Central memory CD4-positive, alpha-beta T cell (primary cell): ENCODE measurements around the gene GALNT10.

ENCODE experiments used
- DNase-seq: peaks from one replicate; pipeline ENCODE4 v3.0.0; 2022

Gene GALNT10

GRCh38 chr5:154268073-154268472 is 77.5 kb downstream of the GALNT10 start:
- DNase-seq, result no peak

GRCh38 chr5:154269414-154269813 is 78.9 kb downstream of the GALNT10 start:
- DNase-seq, result no peak

- DNase-seq, result no peak
Measured at GRCh38 chr5:154271466-154271865, 80.9 kb downstream of the GALNT10 start.

- no peak for DNase-seq
Measured at GRCh38 chr5:154271936-154272514, 81.5 kb downstream of the GALNT10 start.

GRCh38 chr5:154273028-154273617 is 82.6 kb downstream of the GALNT10 start:
- DNase-seq, result peak; percentile 2

GRCh38 chr5:154273963-154274827 is 83.7 kb downstream of the GALNT10 start:
- DNase-seq, result no peak

GRCh38 chr5:154274828-154275185 is 84.3 kb downstream of the GALNT10 start:
- DNase-seq, result no peak

- no peak for DNase-seq
Measured at GRCh38 chr5:154275566-154275965, 85.0 kb downstream of the GALNT10 start.

- DNase-seq, result no peak
Measured at GRCh38 chr5:154276261-154276972, 85.9 kb downstream of the GALNT10 start.

GRCh38 chr5:154276973-154277331 is 86.4 kb downstream of the GALNT10 start:
- DNase-seq, result no peak

- no peak for DNase-seq
Measured at GRCh38 chr5:154277499-154277898, 87.0 kb downstream of the GALNT10 start.

- no peak for DNase-seq
Measured at GRCh38 chr5:154278186-154278585, 87.7 kb downstream of the GALNT10 start.

- DNase-seq, result no peak
Measured at GRCh38 chr5:154278908-154279307, 88.4 kb downstream of the GALNT10 start.

GRCh38 chr5:154284433-154284832 is 93.9 kb downstream of the GALNT10 start:
- DNase-seq, result no peak

GRCh38 chr5:154285661-154286408 is 95.3 kb downstream of the GALNT10 start:
- no peak for DNase-seq

GRCh38 chr5:154286557-154286956 is 96.0 kb downstream of the GALNT10 start:
- no peak for DNase-seq

- no peak for DNase-seq
Measured at GRCh38 chr5:154287136-154287535, 96.6 kb downstream of the GALNT10 start.

- DNase-seq, result no peak
Measured at GRCh38 chr5:154288145-154288544, 97.6 kb downstream of the GALNT10 start.

- no peak for DNase-seq
Measured at GRCh38 chr5:154291917-154292316, 101.4 kb downstream of the GALNT10 start.

- no peak for DNase-seq
Measured at GRCh38 chr5:154293219-154293618, 102.7 kb downstream of the GALNT10 start.

- no peak for DNase-seq
Measured at GRCh38 chr5:154295551-154295950, 105.0 kb downstream of the GALNT10 start.

- no peak for DNase-seq
Measured at GRCh38 chr5:154296525-154297159, 106.1 kb downstream of the GALNT10 start.
